ENCODE data around the gene ARHGAP6. TPM values are rescaled to one million over a fixed set of nuclear protein-coding genes. Genes with fewer than 3 reads are reported as not detected.
"Not testable (repeated sequence)": the region's sequence is repeated elsewhere in the genome, so short reads cannot be mapped to it uniquely, and the experiment has no call there.

Gene ARHGAP6
- total RNA-seq, 3 donors from 2014 or later = 0.08 to 0.10 TPM; not detected in 1

DNA sequence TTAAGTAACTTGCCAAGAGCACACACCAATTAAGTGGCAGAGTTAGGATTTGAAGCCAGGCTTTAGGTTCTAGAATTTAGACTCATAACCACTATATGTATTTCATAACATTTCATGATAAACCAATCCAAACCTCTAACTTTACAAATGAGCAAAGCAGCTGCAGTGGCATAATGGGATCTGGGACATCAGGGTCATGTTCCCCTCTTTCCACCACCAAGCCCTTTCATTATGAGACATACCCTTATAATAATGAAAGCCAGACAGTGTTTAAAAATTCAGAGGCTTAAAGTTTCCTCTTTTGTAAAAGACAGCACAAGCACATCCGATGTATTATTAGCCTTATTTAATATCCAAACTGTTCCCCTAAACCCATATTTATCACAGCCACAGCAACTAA, 400.8 kb downstream of the ARHGAP6 start:
- Mint-ChIP-seq H3K9me3 (no peaks in the 10 kb centered on the region), H3K4me3 (no peak overlapping the region), H3K27me3 (ENCODE audit: low read depth) (no peaks in the 10 kb centered on the region), H3K4me1 (ENCODE audit: low read depth) (no peaks in the 10 kb centered on the region), H3K36me3 (ENCODE audit: insufficient read depth) (no peaks in the 10 kb centered on the region)
- ATAC-seq (no peak), DNase-seq (no peak)

DNA sequence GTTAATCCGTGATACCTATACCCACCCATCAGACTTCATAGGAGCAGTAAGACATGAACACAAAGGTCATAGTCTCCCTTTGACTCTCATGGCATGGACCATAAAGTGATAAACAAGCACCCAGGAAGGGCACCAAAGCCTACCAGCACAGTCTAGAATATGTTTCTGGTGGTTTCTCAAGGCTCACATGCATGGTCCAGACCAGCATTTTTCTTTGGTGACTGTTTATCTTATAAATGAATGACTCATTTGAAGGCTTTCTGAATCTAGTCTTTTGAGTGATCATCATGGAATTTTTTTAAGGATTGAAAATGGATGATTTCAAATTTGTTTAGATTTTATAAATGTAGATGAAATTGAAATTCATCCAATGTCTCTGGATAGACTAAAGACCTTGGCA, 404.5 kb downstream of the ARHGAP6 start:
- H3K36me3 Mint-ChIP-seq (ENCODE audit: insufficient read depth) = no peaks in the 10 kb centered on the region
- DNase-seq (no peak), ATAC-seq (no peak)
- H3K27me3 Mint-ChIP-seq (ENCODE audit: low read depth) = no peaks in the 10 kb centered on the region
- no peaks in the 10 kb centered on the region for H3K9me3 Mint-ChIP-seq
- no peak overlapping the region for H3K4me3 Mint-ChIP-seq
- H3K4me1 Mint-ChIP-seq (ENCODE audit: low read depth) = no peaks in the 10 kb centered on the region

DNA sequence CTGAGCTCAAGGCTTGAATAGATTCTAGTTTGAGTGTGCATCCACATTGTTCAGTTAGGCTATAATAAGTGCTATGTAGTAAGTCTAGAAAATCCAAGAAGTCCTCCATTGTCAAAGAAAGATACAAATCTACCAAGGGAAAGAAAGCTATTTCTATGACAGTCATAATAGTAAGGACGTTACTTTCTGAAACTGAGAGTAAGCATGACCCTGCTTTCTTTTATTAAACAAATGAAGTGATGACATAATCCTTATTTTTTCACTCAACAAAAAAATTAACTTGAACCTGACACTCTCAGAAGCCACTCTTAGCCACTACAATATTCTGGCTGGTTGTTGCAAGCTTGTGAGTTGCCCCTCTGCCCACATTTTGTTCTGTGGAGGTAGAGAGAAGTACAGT, 406.3 kb downstream of the ARHGAP6 start:
- Mint-ChIP-seq H3K4me3 (no peak overlapping the region), H3K27me3 (ENCODE audit: low read depth) (no peaks in the 10 kb centered on the region), H3K36me3 (ENCODE audit: insufficient read depth) (no peaks in the 10 kb centered on the region), H3K4me1 (ENCODE audit: low read depth) (no peaks in the 10 kb centered on the region), H3K9me3 (no peaks in the 10 kb centered on the region)
- no peak for ATAC-seq
- DNase-seq = no peak

DNA sequence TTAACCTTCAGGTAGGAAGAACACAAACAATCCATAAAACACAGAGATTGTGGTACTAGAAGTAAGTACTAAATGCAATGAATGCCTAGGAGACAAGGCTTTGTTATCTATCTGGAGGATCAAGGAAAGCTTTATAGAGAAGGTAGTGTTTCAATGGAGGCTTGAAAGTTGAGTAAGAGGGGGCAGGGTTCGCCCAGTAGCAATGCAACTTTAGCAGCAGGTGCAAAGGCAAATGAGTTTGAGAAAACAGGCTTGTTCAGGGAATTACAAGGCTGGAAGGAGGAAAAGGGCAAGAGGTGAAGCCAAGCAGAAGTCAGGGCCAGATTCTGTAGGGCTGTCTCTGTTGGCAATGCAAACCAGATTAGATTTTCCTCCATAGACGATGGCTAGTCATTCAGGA, 408.0 kb downstream of the ARHGAP6 start:
- Mint-ChIP-seq H3K27me3 (ENCODE audit: low read depth) (no peaks in the 10 kb centered on the region), H3K9me3 (no peaks in the 10 kb centered on the region), H3K36me3 (ENCODE audit: insufficient read depth) (no peaks in the 10 kb centered on the region), H3K4me1 (ENCODE audit: low read depth) (no peaks in the 10 kb centered on the region), H3K4me3 (no peak overlapping the region)
- no peak for DNase-seq
- ATAC-seq = no peak

DNA sequence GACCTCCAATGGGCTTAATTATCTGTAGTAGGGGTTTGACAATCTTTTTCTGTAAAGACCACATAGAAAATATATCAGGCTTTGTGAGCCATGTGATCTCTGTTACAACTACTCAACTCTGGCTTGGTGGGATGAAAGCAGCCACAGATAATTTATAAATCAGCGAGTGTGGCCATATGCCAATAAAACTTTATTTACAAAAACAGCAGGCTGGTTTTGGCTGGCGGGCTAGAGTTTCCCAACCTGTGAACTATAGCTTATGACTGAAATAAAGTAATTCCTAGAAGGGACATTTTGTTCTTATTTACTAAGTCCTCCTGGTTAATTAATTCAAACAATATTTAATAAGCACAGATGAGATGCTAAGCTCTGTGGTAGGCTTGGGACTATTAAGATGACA, 408.4 kb downstream of the ARHGAP6 start:
- Mint-ChIP-seq H3K4me1 (ENCODE audit: low read depth) (no peaks in the 10 kb centered on the region), H3K36me3 (ENCODE audit: insufficient read depth) (no peaks in the 10 kb centered on the region), H3K27me3 (ENCODE audit: low read depth) (no peaks in the 10 kb centered on the region), H3K9me3 (no peaks in the 10 kb centered on the region), H3K4me3 (no peak overlapping the region)
- ATAC-seq = no peak
- no peak for DNase-seq

DNA sequence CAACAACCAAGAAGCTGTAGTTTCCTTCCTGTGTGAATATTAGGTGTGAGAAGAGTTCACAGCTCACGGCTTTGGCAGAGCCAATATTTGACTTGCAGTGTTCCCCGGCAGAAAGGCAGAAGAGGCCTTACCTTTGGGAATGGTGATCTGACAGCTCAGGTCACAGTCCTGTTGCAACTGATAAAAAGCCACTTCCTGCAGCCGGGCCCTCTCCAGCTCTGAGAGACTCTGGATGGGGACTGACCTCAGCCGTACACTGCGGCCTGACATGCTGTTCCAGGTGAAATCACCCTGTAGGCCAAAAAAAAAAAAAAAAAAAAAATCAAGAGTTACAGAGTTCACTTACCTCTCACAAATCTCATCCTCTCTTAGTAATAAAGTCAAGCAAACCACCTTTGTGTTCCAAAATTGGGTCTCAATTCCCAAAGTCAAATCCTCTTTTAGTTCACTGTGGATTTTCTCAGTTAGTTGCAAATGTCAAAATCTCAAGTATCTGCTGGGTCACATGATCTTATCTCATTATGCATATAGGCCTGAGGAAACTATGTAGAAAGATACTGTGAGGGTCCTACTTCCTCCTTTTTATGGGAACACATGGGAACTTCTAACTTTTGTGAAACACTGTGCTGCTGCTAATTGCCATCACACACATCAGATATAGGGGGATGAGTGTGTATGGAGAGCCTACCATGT, 411.2 kb downstream of the ARHGAP6 start:
- DNase-seq (no peak), ATAC-seq (no peak)
- no peaks in the 10 kb centered on the region for H3K36me3 Mint-ChIP-seq (ENCODE audit: insufficient read depth)
- H3K4me1 Mint-ChIP-seq (ENCODE audit: low read depth) = no peaks in the 10 kb centered on the region
- H3K4me3 Mint-ChIP-seq = no peak overlapping the region
- no peaks in the 10 kb centered on the region for H3K9me3 Mint-ChIP-seq
- peaks cover 3% of the 10 kb centered on the region for H3K27me3 Mint-ChIP-seq (ENCODE audit: low read depth)

DNA sequence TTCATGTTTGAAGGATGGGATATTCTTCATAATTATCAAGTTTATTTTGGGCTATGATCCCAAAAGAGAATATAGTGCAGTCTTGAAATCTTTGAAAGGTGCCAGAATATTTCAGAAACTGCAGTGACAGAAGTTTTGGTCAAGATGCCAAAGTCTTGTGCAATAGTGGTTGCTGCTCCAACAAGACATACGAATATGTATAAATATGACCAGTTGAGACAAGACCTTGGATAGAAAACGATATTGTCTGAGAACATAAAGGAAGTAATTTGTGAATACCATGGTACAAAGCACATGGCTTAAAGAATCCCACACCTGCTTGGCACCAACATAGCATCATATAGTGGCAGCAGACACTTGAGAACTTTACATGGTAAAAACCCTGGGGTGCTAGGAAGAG, 421.1 kb downstream of the ARHGAP6 start:
- no peak overlapping the region for H3K4me3 Mint-ChIP-seq
- peaks cover 2% of the 10 kb centered on the region for H3K27me3 Mint-ChIP-seq (ENCODE audit: low read depth)
- DNase-seq (no peak), ATAC-seq (no peak)
- H3K9me3 Mint-ChIP-seq = no peaks in the 10 kb centered on the region
- no peaks in the 10 kb centered on the region for H3K4me1 Mint-ChIP-seq (ENCODE audit: low read depth)
- no peaks in the 10 kb centered on the region for H3K36me3 Mint-ChIP-seq (ENCODE audit: insufficient read depth)

DNA sequence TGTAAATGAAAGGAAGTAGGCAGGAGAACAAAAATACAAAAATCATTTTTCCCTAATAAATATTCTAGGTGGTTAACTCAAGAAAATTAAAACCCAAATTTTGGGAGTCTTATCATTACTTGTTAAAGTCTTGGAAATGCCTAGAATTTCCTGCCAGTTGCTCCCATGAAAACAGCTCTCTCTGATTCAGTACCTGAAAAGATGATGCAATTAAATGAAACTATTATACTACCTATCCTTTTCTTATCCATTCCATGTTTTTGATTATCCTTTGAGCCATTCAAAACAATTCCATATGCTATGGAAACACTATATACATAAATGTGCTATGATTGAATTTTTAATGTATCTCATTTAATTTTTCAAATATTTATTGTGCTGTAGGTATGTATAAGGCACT, 423.0 kb downstream of the ARHGAP6 start:
- H3K27me3 Mint-ChIP-seq (ENCODE audit: low read depth) = peaks cover 2% of the 10 kb centered on the region
- no peak for DNase-seq

DNA sequence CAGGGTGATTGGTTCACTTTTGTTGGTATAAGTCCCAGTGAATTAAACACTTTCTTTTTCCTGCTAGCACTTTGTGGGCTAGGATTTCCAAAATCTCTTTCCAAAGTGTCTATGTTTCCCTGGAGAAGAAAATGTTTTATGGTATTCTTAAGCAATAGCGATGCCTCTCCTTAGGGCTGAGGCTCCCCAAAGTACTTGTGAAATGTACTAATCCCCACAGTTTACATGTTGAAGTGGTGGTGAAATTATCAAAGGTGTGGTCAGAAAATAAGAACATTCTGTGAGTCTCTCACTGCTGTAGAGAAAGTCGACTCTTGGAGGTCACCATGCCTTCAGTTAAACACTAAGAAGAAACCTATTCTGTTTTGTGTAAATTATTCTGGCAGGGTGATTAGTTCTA, 424.0 kb downstream of the ARHGAP6 start:
- no peaks in the 10 kb centered on the region for H3K4me1 Mint-ChIP-seq (ENCODE audit: low read depth)
- H3K4me3 Mint-ChIP-seq = no peak overlapping the region
- no peaks in the 10 kb centered on the region for H3K36me3 Mint-ChIP-seq (ENCODE audit: insufficient read depth)
- peaks cover 2% of the 10 kb centered on the region for H3K27me3 Mint-ChIP-seq (ENCODE audit: low read depth)
- no peak for ATAC-seq
- H3K9me3 Mint-ChIP-seq = no peaks in the 10 kb centered on the region
- no peak for DNase-seq

More for the DNA sequence above, 423.0 kb downstream of the ARHGAP6 start:
- Mint-ChIP-seq H3K9me3 (no peaks in the 10 kb centered on the region), H3K36me3 (ENCODE audit: insufficient read depth) (no peaks in the 10 kb centered on the region), H3K4me1 (ENCODE audit: low read depth) (no peaks in the 10 kb centered on the region), H3K4me3 (no peak overlapping the region)
- no peak for ATAC-seq

DNA sequence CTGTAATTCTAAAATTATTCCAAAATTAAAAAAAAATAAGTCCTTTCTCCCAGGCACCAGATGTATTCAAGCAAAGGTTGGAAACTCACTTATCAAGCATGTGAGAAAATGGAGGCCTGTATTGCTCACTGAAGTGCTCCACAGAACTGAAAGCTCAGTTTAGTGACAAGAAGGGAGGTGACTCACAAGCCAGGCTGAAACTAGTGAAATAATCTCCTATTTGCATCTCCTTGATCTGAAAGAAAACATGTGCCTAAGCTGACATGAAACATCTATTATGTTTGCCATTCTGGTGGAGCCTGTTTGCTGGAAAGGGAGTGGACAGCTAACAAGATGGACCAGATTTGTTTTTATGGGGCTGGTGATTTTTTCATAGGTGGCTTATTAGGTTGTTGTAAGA, 426.5 kb downstream of the ARHGAP6 start:
- H3K36me3 Mint-ChIP-seq (ENCODE audit: insufficient read depth) = no peaks in the 10 kb centered on the region
- ATAC-seq (peak in 1 of 2 donors; percentile 35), DNase-seq (no peak)
- no peaks in the 10 kb centered on the region for H3K4me1 Mint-ChIP-seq (ENCODE audit: low read depth)
- no peak overlapping the region for H3K4me3 Mint-ChIP-seq
- H3K9me3 Mint-ChIP-seq = no peaks in the 10 kb centered on the region
- peaks cover 2% of the 10 kb centered on the region for H3K27me3 Mint-ChIP-seq (ENCODE audit: low read depth)

DNA sequence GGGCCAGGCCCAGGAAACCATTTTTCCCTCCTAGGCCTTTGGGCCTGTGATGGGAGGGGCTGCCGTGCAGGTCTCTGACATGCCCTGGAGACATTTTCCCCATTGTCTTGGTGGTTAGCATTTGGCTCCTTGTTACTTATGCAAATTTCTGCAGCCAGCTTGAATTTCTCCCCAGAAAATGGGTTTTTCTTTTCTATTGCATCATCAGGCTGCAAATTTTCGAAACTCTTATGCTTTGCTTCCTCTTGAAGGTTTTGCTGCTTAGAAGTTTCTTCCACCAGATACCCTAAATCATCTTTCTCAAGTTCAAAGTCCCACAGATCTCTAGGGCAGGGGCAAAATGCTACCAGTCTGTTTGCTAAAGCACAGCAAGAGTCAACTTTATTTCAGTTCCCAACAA, 430.3 kb downstream of the ARHGAP6 start:
- DNase-seq; H3K27me3 Mint-ChIP-seq (ENCODE audit: low read depth); ATAC-seq; H3K4me3 Mint-ChIP-seq; H3K9me3 Mint-ChIP-seq; H3K36me3 Mint-ChIP-seq (ENCODE audit: insufficient read depth); H3K4me1 Mint-ChIP-seq (ENCODE audit: low read depth): not testable (repeated sequence)

DNA sequence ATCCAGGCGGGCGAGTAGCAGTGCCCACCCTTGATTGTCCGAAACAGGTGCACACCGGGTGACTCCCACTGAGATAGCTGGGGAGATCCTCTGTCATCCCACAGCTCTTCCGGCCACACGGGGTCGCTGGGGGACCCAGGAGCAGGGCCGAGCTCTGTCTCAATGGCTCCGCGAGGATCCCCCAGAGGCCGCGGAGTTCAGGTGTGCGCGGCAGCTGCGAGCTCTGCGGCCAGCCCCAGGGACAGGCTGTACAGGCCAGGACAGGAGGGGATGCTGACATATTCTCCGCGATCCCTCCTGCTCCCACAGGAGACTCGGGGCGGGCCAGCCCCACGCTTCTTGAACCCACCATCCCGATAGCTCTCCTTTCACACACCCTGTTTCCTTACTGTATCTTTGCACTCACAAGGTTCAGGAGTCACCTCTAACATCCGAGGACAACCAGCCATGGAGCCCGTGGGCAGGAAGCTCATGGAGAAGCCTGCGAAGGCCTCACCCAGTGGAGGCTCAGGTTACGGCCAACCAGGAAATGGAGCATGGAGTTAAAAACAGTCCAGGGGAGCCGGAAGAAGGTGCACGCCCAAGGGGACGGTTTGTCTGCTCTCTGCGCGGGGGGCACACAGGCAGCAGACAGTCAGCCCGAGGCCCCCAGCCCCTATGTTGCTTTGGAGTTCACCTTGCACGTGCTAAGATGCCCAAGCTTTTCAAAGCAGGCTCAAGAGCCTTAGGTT, 450.4 kb downstream of the ARHGAP6 start:
- Mint-ChIP-seq H3K4me3 (no peak overlapping the region), H3K4me1 (ENCODE audit: low read depth) (no peaks in the 10 kb centered on the region), H3K36me3 (ENCODE audit: insufficient read depth) (no peaks in the 10 kb centered on the region), H3K27me3 (ENCODE audit: low read depth) (no peaks in the 10 kb centered on the region), H3K9me3 (no peaks in the 10 kb centered on the region)
- ATAC-seq = no peak
- DNase-seq = no peak

DNA sequence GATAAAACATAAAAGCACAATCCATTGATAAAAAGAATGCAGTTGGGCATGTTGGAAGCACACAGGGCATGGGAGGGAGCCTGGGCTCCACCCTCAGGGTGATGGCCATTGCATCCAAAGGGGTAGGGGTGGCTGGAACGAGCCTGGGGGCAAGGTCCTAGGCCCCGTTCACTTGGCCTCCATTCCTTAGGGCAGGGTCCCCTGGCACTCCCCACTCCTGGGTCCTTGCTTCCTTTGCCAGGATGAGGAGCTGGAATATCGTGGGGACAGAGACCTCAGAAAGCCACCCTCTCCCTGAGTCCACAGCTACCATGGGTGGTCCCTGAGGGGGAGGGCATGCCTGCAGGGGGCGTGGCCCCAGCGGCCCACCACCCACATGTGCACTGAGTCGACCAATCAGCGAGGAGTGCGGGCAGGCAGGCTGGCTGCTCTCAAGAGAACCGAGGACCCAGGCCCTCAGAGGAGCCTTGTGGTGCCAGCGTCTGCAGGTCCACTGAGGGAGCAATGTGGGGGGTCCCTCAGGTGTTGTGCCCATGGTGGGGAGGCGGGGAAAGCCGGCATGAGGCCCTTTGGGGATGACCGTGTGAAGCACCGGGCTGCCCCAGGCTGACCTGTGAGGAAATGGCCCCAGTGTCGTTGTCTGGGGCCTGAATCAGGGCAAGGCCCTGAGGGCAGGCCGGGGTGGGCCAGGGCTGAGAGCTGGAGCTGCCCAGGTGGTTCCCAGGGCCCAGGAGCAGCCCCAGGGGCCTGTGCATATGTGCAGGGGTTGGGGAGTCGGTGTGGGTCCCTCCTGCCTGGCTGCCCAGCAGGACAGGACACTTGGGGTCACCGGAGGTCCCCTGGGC, 451.2 kb downstream of the ARHGAP6 start:
- no peaks in the 10 kb centered on the region for H3K4me1 Mint-ChIP-seq (ENCODE audit: low read depth)
- H3K9me3 Mint-ChIP-seq = no peaks in the 10 kb centered on the region
- ATAC-seq (no peak), DNase-seq (no peak)
- no peaks in the 10 kb centered on the region for H3K36me3 Mint-ChIP-seq (ENCODE audit: insufficient read depth)
- H3K4me3 Mint-ChIP-seq = no peak overlapping the region
- no peaks in the 10 kb centered on the region for H3K27me3 Mint-ChIP-seq (ENCODE audit: low read depth)

DNA sequence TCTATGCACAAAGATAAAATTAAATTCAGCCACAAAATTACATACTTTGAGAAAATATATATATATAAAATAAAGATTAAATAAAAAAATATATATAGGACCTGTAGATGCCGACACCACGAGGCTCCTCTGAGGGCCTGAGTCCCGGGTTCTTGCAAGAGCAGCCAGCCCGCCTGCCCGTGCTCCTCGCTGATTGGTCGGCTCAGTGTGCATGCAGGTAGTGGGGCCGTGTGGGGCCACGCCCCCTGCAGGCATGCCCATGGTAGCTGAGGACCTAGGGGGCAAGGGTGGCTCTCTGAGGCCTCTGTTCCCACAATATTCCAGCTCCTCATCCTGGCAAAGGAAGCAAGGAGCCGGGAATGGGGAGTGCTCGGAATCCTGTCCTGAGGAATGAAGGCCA, 453.0 kb downstream of the ARHGAP6 start:
- ATAC-seq = no peak
- H3K4me1 Mint-ChIP-seq (ENCODE audit: low read depth) = no peaks in the 10 kb centered on the region
- no peaks in the 10 kb centered on the region for H3K9me3 Mint-ChIP-seq
- no peaks in the 10 kb centered on the region for H3K36me3 Mint-ChIP-seq (ENCODE audit: insufficient read depth)
- DNase-seq = no peak
- H3K4me3 Mint-ChIP-seq = no peak overlapping the region
- H3K27me3 Mint-ChIP-seq (ENCODE audit: low read depth) = no peaks in the 10 kb centered on the region

DNA sequence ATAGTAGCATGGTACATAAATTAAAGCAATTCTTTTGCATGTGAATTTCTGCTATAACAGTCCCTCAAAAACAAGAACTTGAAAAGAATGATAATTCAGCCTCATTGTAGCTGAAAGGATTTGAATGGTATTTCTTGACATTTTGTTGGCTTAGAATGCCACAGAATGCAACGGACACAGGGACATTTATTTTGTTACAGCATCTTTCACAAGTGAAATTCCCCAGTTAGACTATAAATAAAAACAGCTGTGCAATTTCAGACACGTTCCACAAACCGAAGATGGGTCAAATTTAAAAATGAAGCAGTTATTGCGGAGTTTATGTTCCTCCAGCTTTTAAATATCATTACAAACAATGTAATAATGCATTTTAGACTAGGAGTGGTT, 455.3 kb downstream of the ARHGAP6 start:
- H3K4me3 Mint-ChIP-seq = no peak overlapping the region
- H3K9me3 Mint-ChIP-seq = no peaks in the 10 kb centered on the region
- DNase-seq (no peak), ATAC-seq (no peak)
- H3K27me3 Mint-ChIP-seq (ENCODE audit: low read depth) = no peaks in the 10 kb centered on the region
- H3K36me3 Mint-ChIP-seq (ENCODE audit: insufficient read depth) = no peaks in the 10 kb centered on the region
- H3K4me1 Mint-ChIP-seq (ENCODE audit: low read depth) = no peaks in the 10 kb centered on the region

Data from activated T-cell treated with anti-CD3 and anti-CD28 coated beads, Interleukin-2, amount 50 U/mL, for 4 hours (primary cell).